RPMI7951 (cell line): Measurements from ENCODE around the gene STUM. TPM values are rescaled to one million over a fixed set of nuclear protein-coding genes. Genes with fewer than 3 reads are reported as not detected.
"Not testable (repeated sequence)": the region's sequence is repeated elsewhere in the genome, so short reads cannot be mapped to it uniquely, and the experiment has no call there.

Source experiments
- DNase-seq: peaks from one replicate; pipeline ENCODE4 v3.0.0-alpha.2; 2012; ENCODE audit warnings: low read depth
- total RNA-seq: library from RNA; depleted of rRNA; stranded (reverse); fragments of >200 nt; shearing (Covaris generic); gene quantifications from 2 replicates; pipeline ENCODE4 v1.2.3, GENCODE V29; 2014

The STUM gene
- total RNA-seq, 1 experiment from 2014 or later: not detected

GRCh38 chr1:226603858-226604559 lies 55.4 kb downstream of the STUM start:
- DNase-seq: no peak

DNA sequence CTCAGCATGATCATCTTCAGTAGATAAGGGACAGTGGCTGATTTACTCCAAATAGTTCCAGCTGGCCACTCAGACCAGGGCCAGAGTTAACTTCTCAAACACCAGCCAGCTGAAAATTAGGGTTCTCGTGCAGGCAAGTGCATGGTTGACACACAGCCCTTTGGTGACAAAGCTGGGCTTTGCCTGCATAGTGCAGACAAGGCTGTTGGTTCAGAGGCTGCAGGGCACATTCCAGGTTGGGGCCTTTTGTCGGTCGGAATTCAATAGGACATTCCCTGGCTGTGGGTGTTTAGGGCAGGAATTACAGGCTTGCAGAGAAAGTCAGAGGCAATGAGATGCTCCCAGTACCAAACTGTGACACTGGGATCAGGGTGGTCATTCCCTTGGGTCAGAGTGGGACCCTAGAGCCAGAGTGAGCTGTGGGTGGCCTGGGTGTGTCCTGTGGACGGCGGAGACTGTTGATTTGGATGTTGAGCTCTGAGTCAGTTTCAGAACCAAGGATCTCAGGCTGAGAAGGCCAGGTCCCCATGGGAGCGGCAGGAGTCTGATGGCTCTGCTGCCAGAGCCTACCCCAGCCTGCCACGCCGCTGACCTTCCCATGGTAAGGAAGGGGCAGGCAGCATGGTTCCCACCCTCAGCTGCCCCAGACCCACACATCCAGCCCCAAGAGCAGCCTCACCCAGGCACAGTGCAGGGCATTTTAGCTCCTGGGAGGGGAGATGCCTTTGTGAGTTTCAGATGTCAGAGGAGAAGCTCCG lies 56.2 kb downstream of the STUM start:
- no peak for DNase-seq

GRCh38 chr1:226605318-226605950 lies 56.9 kb downstream of the STUM start:
- DNase-seq: no peak

- no peak for DNase-seq
Observed at GRCh38 chr1:226606311-226607267, 58.0 kb downstream of the STUM start.

GRCh38 chr1:226607268-226607660 lies 58.7 kb downstream of the STUM start:
- no peak for DNase-seq

DNA sequence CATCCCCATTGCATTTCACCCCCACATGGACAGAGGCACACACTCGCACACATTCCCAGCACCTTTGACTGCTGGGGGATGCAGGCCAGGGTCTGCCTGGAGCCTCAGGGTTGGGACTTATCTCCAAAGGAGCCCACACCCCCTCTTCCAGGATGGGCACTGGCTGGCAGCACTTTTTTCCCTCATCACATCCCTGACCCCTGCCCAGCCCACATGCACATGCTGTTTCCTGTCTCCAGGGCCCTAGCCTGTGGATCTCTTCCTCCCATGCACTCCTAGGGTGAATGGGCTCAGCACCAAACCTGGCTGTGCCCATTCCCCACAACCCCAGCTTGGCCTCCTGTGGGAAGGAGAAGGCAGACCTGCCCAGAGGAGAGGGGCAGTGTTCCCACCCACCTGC lies 59.3 kb downstream of the STUM start:
- no peak for DNase-seq

GRCh38 chr1:226608699-226609505 lies 60.3 kb downstream of the STUM start:
- peak; percentile 41 for DNase-seq

- no peak for DNase-seq
Observed at GRCh38 chr1:226609836-226610455, 61.4 kb downstream of the STUM start.

DNA sequence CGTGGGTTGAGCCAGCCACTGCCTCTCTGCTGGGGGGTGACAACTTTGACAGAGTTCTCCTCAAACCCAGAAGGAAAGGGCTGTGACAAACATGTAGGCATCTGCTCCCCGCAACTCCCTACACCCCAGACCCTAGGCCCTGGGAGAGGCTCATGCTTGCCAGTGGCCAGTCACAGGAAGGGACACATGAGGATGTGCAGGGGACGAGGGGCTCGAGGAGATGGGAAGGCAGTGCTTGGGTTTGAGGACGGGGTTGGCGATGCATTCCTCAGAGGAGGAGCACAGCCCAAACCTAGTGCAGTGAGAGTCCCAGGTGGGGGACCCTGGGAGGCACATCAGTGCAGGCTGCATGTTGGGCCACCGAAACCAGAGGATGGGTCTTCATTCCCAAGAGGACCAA lies 62.1 kb downstream of the STUM start:
- DNase-seq: no peak

DNA sequence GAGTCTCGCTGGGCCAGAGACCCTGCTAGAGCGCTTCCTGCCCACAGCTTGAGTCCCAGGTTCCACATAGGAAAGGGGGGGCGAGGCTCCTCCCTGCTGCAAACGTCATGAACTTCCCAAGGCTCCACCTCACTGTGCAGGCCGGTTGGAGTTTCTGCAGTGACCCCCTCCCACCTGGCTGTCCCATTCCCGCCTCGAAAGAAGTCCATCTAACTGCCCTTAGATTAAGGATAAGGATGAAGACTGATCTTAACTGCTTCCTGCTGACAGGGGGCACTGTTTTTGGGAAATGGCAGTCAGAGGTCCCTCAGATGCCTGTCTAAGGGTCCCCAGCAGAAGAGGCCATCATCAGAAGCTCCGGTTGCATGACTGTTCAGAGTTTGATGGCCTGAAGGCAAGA lies 62.7 kb downstream of the STUM start:
- no peak for DNase-seq

DNA sequence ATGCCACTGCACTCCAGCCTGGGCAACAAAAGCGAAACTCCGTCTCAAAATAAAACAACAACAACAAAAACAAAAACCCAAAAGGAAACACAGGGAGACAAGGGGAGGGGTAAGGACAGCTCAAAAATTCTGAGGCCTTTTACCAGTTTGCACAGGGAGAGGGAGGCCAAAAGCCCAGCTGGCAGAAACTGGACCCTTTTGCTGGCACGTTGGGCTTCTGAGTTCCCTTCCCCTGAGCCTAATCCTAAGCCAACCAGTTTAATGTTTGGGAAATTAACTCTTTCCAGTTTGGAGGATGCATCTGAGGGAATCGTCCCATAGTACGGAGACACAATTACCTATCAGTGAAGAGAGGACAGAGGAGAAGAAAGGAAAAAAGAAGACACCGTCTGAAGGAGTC lies 63.4 kb downstream of the STUM start:
- DNase-seq: not testable (repeated sequence)

DNA sequence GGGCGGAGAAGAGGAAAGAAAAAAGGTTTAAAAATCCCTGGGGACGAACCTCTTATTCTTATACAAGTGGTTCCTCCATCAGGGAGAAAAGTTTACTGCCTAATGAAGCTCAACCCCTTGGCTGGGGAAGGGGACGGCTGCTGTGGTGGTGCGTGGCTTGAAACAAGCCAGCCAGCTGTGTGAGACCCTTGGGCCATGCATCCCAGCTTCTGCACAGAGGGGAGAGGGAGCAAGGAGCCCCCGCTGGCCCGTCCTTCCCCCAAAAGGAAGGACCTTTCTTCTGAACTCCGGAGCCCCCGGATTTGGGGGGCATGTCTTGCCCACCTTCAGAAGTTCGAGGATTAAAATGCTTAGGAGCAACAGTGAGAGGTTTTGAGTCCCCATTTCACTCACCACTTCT lies 67.3 kb downstream of the STUM start:
- no peak for DNase-seq

DNA sequence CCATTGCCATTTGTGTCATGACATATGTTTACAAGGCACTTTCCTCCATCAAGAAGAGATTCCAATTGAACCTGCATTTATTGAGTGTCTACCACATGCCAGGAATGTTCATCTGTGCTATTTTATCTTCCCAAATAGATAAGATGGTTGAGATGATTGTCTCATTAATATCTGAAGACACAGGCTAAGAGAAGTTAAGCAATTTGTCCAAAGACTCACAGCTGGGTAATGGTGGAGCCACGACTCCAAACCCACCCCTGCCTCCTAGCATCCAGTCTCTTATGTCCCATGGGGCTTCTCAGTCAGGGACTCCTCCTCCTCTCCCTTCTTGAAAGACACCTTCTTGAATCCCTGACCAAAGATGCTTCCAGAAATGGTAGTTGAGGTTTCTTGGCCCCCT lies 68.1 kb downstream of the STUM start:
- DNase-seq: no peak

GRCh38 chr1:226617109-226617508 lies 68.5 kb downstream of the STUM start:
- DNase-seq: no peak

DNA sequence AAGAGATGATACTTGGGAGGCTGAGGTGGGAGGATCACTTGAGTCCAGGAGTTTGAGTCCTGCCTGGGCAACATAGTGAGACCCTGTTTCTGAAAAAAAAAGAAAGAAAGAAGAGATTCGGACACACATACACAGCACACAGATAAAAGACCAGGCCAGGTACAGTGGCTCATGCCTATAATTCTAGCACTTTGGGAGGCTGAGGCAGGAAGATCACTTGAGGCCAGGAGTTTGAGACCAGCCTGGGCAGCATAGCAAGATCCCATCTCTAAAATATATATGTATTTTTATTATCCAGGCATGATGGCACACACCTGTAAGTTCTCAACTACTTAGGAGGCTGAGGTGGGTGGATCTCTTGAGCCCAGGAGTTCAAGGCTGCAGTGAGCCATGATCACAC lies 69.2 kb downstream of the STUM start:
- DNase-seq: not testable (repeated sequence)

- no peak for DNase-seq
Observed at GRCh38 chr1:226618380-226618779, 69.8 kb downstream of the STUM start.

DNA sequence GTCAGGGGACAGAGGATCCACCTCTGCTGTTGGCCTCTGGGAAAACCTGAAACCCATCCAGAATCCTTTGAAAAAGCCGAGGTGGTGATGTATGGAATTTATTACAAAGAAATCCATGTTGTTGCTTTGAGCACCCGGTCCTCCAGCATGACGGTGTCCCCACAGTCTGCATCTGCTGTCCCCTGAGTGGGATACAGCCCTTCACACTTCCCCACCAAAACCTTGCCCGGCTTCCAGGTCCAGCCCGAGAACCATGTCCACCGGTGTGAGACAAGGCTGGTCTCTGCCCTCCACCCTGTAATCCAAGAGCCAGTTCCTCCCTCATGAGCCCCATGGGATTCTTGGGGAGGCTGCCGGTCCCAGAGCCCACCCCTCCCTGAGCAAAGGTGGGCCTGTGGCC lies 70.5 kb downstream of the STUM start:
- no peak for DNase-seq

GRCh38 chr1:226622012-226622411 lies 73.4 kb downstream of the STUM start:
- no peak for DNase-seq

- peak; percentile 86 for DNase-seq
Observed at GRCh38 chr1:226624526-226624925, 76.0 kb downstream of the STUM start.

DNA sequence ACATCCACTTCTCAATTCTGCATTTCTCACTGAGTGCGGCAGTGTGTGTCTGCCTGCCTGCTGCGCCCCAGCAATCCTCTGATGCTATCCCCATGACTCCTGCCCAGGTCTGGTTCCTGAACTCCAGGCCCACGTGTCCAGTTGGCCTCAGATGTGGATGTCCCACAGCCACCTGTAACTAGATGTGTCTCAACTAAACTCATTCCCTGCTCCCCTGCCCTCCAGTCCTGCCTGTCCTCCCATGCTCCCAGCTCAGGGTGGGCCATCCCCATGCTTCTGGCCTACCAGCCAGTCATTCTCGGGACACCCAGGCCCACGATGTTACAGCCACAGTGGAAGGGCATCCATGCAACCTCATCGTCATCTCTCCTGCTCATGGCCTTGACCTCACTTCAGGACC lies 76.8 kb downstream of the STUM start:
- DNase-seq: no peak
